Immature natural killer cell (primary cell): ENCODE measurements around the gene DNAJC28. TPM values are rescaled to one million over a fixed set of nuclear protein-coding genes. Genes with fewer than 3 reads are reported as not detected.

Experiments
- DNase-seq, 3 donors: peaks; one replicate each; pipeline ENCODE4 v3.0.0; 2022; ENCODE audit warnings: mixed read lengths in 1 of 3
- H3K27ac Mint-ChIP-seq, 6 donors: one replicate each; pipeline ENCODE4 v1.8.0; 2020; ENCODE audit warnings: mixed read lengths in 6 of 6, mild to moderate bottlenecking in 5 of 6, inconsistent platforms in 4 of 6, moderate library complexity in 3 of 6
- H3K27me3 Mint-ChIP-seq, 3 donors: one replicate each; pipeline ENCODE4 v1.8.0; 2020 to 2021; ENCODE audit warnings: low read depth in 3 of 3, mild to moderate bottlenecking in 3 of 3, mixed read lengths in 3 of 3, moderate library complexity in 3 of 3, inconsistent platforms in 1 of 3
- H3K36me3 Mint-ChIP-seq, 3 donors: one replicate each; pipeline ENCODE4 v1.8.0; 2020; ENCODE audit warnings: mixed read lengths in 3 of 3, inconsistent platforms in 2 of 3, mild to moderate bottlenecking in 2 of 3
- H3K4me1 Mint-ChIP-seq, 2 donors: one replicate each; pipeline ENCODE4 v1.8.0; 2020; ENCODE audit warnings: inconsistent platforms in 2 of 2, mild to moderate bottlenecking in 2 of 2, mixed read lengths in 2 of 2, moderate library complexity in 1 of 2
- H3K4me3 Mint-ChIP-seq, 5 donors: one replicate each; pipeline ENCODE4 v1.8.0; 2020; ENCODE audit warnings: mild to moderate bottlenecking in 5 of 5, mixed read lengths in 5 of 5, inconsistent platforms in 3 of 5, moderate library complexity in 3 of 5
- H3K9me3 Mint-ChIP-seq, 6 donors: one replicate each; pipeline ENCODE4 v1.8.0; 2020; ENCODE audit warnings: mild to moderate bottlenecking in 6 of 6, mixed read lengths in 6 of 6, inconsistent platforms in 4 of 6, moderate library complexity in 3 of 6
- polyA plus RNA-seq, 3 donors: library from polyadenylated mRNA; unstranded; fragments of 300-500 nt; fragmentation: Illumina TruSeq; gene quantifications; one replicate each; pipeline ENCODE4 v1.2.3, GENCODE V29; 2021

Gene DNAJC28
- polyA plus RNA-seq = under 1 TPM in 1 of 3 donors, not detected in 2; 1.00 TPM

- Mint-ChIP-seq H3K9me3 (no peaks in the 10 kb centered on the region), H3K27ac (peak within 1 kb of the TSS; percentile 59 to 94 (median 88)), H3K4me1 (peaks cover 10 to 15% of the 10 kb centered on the region in 2 donors), H3K36me3 (no peaks in the 10 kb centered on the region), H3K27me3 (peaks cover 0 to 4% (median 3%) of the 10 kb centered on the region in 3 donors), H3K4me3 (peak within 1 kb of the TSS; percentile 87 to 95 (median 91))
- DNase-seq = peak; percentile 95 to 96 (median 96)
Observed at GRCh38 chr21:33491373-33492102, at the start of gene DNAJC28. Gene DNAJC28 (minus strand): TSS chr21:33491716. CDS start chr21:33489393, 2,323 bp downstream.

- H3K27ac Mint-ChIP-seq = peak overlapping the region; percentile 99 to 100 (median 100)
- peak overlapping the region; percentile 94 to 100 (median 98) for H3K4me3 Mint-ChIP-seq
- H3K36me3 Mint-ChIP-seq = peaks cover 10 to 19% (median 16%) of the 10 kb centered on the region in 3 donors
- DNase-seq = peak in 2 of 3 donors; percentile 18 to 19
- H3K27me3 Mint-ChIP-seq = peaks cover 10 to 21% (median 17%) of the 10 kb centered on the region in 3 donors
- no peaks in the 10 kb centered on the region for H3K9me3 Mint-ChIP-seq
- H3K4me1 Mint-ChIP-seq = peaks cover 48 to 58% of the 10 kb centered on the region in 2 donors
Observed at GRCh38 chr21:33541105-33541711, 49.7 kb upstream of the DNAJC28 start.

- Mint-ChIP-seq H3K4me3 (peak overlapping the region; percentile 60 to 98 (median 63)), H3K4me1 (peaks cover 44 to 53% of the 10 kb centered on the region in 2 donors), H3K27me3 (peaks cover 10 to 21% (median 17%) of the 10 kb centered on the region in 3 donors)
Observed at GRCh38 chr21:33540711-33541104, 49.2 kb upstream of the DNAJC28 start.

GRCh38 chr21:33539616-33540015 is 48.1 kb upstream of the DNAJC28 start:
- Mint-ChIP-seq H3K4me1 (peaks cover 34 to 42% of the 10 kb centered on the region in 2 donors), H3K27ac (peak overlapping the region in 2 of 6 donors; percentile 47 to 99), H3K4me3 (no peak overlapping the region), H3K36me3 (peaks cover 15 to 24% (median 18%) of the 10 kb centered on the region in 3 donors), H3K27me3 (peaks cover 10 to 21% (median 17%) of the 10 kb centered on the region in 3 donors), H3K9me3 (no peaks in the 10 kb centered on the region)
- no peak for DNase-seq

More at GRCh38 chr21:33540711-33541104, 49.2 kb upstream of the DNAJC28 start:
- Mint-ChIP-seq H3K9me3 (no peaks in the 10 kb centered on the region), H3K27ac (peak overlapping the region; percentile 89 to 99 (median 90)), H3K36me3 (peaks cover 10 to 16% (median 16%) of the 10 kb centered on the region in 3 donors)
- DNase-seq = no peak

- Mint-ChIP-seq H3K27ac (no peak overlapping the region), H3K36me3 (peaks cover 22 to 40% (median 27%) of the 10 kb centered on the region in 3 donors), H3K4me3 (no peak overlapping the region)
Observed at GRCh38 chr21:33537212-33537611, 45.7 kb upstream of the DNAJC28 start.

GRCh38 chr21:33531007-33531406 is 39.5 kb upstream of the DNAJC28 start:
- no peak overlapping the region for H3K27ac Mint-ChIP-seq
- DNase-seq = no peak
- H3K27me3 Mint-ChIP-seq = no peaks in the 10 kb centered on the region
- H3K4me1 Mint-ChIP-seq = no peaks in the 10 kb centered on the region
- H3K36me3 Mint-ChIP-seq = peaks cover 28 to 64% (median 42%) of the 10 kb centered on the region in 3 donors
- H3K9me3 Mint-ChIP-seq = no peaks in the 10 kb centered on the region
- no peak overlapping the region for H3K4me3 Mint-ChIP-seq

More at GRCh38 chr21:33537212-33537611, 45.7 kb upstream of the DNAJC28 start:
- Mint-ChIP-seq H3K27me3 (peaks cover 0 to 7% (median 5%) of the 10 kb centered on the region in 3 donors), H3K4me1 (peaks cover 17 to 28% of the 10 kb centered on the region in 2 donors), H3K9me3 (no peaks in the 10 kb centered on the region)
- DNase-seq = no peak

GRCh38 chr21:33522953-33523349 is 31.4 kb upstream of the DNAJC28 start:
- no peak for DNase-seq
- Mint-ChIP-seq H3K4me3 (no peak overlapping the region), H3K27ac (peak overlapping the region in 1 of 6 donors; percentile 5), H3K9me3 (no peaks in the 10 kb centered on the region), H3K27me3 (no peaks in the 10 kb centered on the region), H3K36me3 (peaks cover 8 to 38% (median 24%) of the 10 kb centered on the region in 3 donors), H3K4me1 (no peaks in the 10 kb centered on the region)

- Mint-ChIP-seq H3K4me3 (no peak overlapping the region), H3K36me3 (peaks cover 10 to 40% (median 24%) of the 10 kb centered on the region in 3 donors), H3K9me3 (no peaks in the 10 kb centered on the region), H3K4me1 (no peaks in the 10 kb centered on the region), H3K27me3 (no peaks in the 10 kb centered on the region), H3K27ac (peak overlapping the region in 2 of 6 donors; percentile 5 to 20)
- no peak for DNase-seq
Observed at GRCh38 chr21:33522297-33522952, 30.9 kb upstream of the DNAJC28 start.

GRCh38 chr21:33518899-33519298 is 27.4 kb upstream of the DNAJC28 start:
- Mint-ChIP-seq H3K27ac (no peak overlapping the region), H3K9me3 (no peaks in the 10 kb centered on the region), H3K4me3 (no peak overlapping the region), H3K36me3 (peaks cover 25 to 50% (median 34%) of the 10 kb centered on the region in 3 donors), H3K27me3 (peaks cover 0 to 1% (median 0%) of the 10 kb centered on the region in 3 donors), H3K4me1 (no peaks in the 10 kb centered on the region)
- no peak for DNase-seq

- DNase-seq = no peak
- no peaks in the 10 kb centered on the region for H3K4me1 Mint-ChIP-seq
- peaks cover 0 to 1% (median 0%) of the 10 kb centered on the region in 3 donors for H3K27me3 Mint-ChIP-seq
- H3K27ac Mint-ChIP-seq = peak overlapping the region in 1 of 6 donors; percentile 25
- no peak overlapping the region for H3K4me3 Mint-ChIP-seq
- no peaks in the 10 kb centered on the region for H3K9me3 Mint-ChIP-seq
- peaks cover 36 to 57% (median 40%) of the 10 kb centered on the region in 3 donors for H3K36me3 Mint-ChIP-seq
Observed at GRCh38 chr21:33514229-33514628, 22.7 kb upstream of the DNAJC28 start.

- Mint-ChIP-seq H3K9me3 (no peaks in the 10 kb centered on the region), H3K36me3 (peaks cover 35 to 57% (median 49%) of the 10 kb centered on the region in 3 donors), H3K4me3 (no peak overlapping the region), H3K27me3 (peaks cover 0 to 1% (median 0%) of the 10 kb centered on the region in 3 donors), H3K27ac (no peak overlapping the region), H3K4me1 (no peaks in the 10 kb centered on the region)
- no peak for DNase-seq
Observed at GRCh38 chr21:33512481-33512880, 21.0 kb upstream of the DNAJC28 start.

GRCh38 chr21:33511639-33512038 is 20.1 kb upstream of the DNAJC28 start:
- H3K36me3 Mint-ChIP-seq = peaks cover 42 to 55% (median 49%) of the 10 kb centered on the region in 3 donors
- DNase-seq = no peak
- peaks cover 0 to 1% (median 0%) of the 10 kb centered on the region in 3 donors for H3K27me3 Mint-ChIP-seq
- H3K9me3 Mint-ChIP-seq = no peaks in the 10 kb centered on the region
- no peak overlapping the region for H3K4me3 Mint-ChIP-seq
- H3K27ac Mint-ChIP-seq = no peak overlapping the region
- no peaks in the 10 kb centered on the region for H3K4me1 Mint-ChIP-seq

GRCh38 chr21:33510826-33511225 is 19.3 kb upstream of the DNAJC28 start:
- no peak for DNase-seq
- no peaks in the 10 kb centered on the region for H3K4me1 Mint-ChIP-seq
- H3K4me3 Mint-ChIP-seq = no peak overlapping the region
- no peaks in the 10 kb centered on the region for H3K9me3 Mint-ChIP-seq
- no peak overlapping the region for H3K27ac Mint-ChIP-seq
- peaks cover 0 to 1% (median 0%) of the 10 kb centered on the region in 3 donors for H3K27me3 Mint-ChIP-seq
- H3K36me3 Mint-ChIP-seq = peaks cover 42 to 53% (median 47%) of the 10 kb centered on the region in 3 donors
